Activated CD4-positive, alpha-beta T cell treated with anti-CD3 and anti-CD28 coated beads, Interleukin-2, amount 50 U/mL, for 24 hours (primary cell): ENCODE measurements around the gene PRR23B.

ENCODE experiments used
- DNase-seq, 2 donors: peaks; one replicate each; pipeline ENCODE4 v3.0.0-alpha.2; 2020; ENCODE audit warnings: low read depth in 1 of 2, low spot score in 1 of 2

Gene PRR23B

GRCh38 chr3:138975351-138975750, 45.4 kb downstream of the PRR23B start:
- DNase-seq, result no peak

- DNase-seq, result no peak
These were observed 46.3 kb downstream of the PRR23B start for GRCh38 chr3:138974462-138974861.

GRCh38 chr3:138972941-138973340, 47.8 kb downstream of the PRR23B start:
- DNase-seq, result no peak

GRCh38 chr3:138971766-138972320, 48.9 kb downstream of the PRR23B start:
- DNase-seq, result no peak
